Neural crest cell (in vitro differentiated cells): ENCODE results near the gene EMILIN3. TPM values are rescaled to one million over a fixed set of nuclear protein-coding genes. Genes with fewer than 3 reads are reported as not detected.

Experiments
- DNase-seq: peaks from one replicate; pipeline ENCODE4 v3.0.0; 2021; ENCODE audit warnings: low read depth, mixed read lengths, low spot score
- H3K27ac Mint-ChIP-seq: one replicate; pipeline ENCODE4 v1.8.0; 2021; ENCODE audit warnings: mild to moderate bottlenecking, mixed read lengths; ENCODE audit not compliant: unreplicated experiment
- H3K27me3 Mint-ChIP-seq: 2 replicates; pipeline ENCODE4 v1.8.0; 2021; ENCODE audit warnings: low read depth, mild to moderate bottlenecking, mixed read lengths
- H3K36me3 Mint-ChIP-seq: 2 replicates; pipeline ENCODE4 v1.8.0; 2021; ENCODE audit warnings: low read depth, mild to moderate bottlenecking, mixed read lengths
- H3K4me1 Mint-ChIP-seq: 2 replicates; pipeline ENCODE4 v1.8.0; 2021; ENCODE audit warnings: mixed read lengths
- H3K4me3 Mint-ChIP-seq: one replicate; pipeline ENCODE4 v1.8.0; 2021; ENCODE audit warnings: mild to moderate bottlenecking, mixed read lengths
- H3K9me3 Mint-ChIP-seq: 2 replicates; pipeline ENCODE4 v1.8.0; 2021; ENCODE audit warnings: mixed read lengths
- total RNA-seq: library from RNA; stranded (reverse); gene quantifications from 2 replicates; pipeline ENCODE4 v1.2.1, GENCODE V29; 2021
- TF ChIP-seq, protein P1 (sequence below): fragments of 200-600 bp; sonication (generic); conservative IDR thresholded peaks from 2 replicates; pipeline ENCODE4 v1.5.0; 2021; ENCODE audit warnings: antibody characterized with exemption, mild to moderate bottlenecking

The EMILIN3 gene
- total RNA-seq, 1 donor from 2014 or later, result 6.9 TPM

DNA sequence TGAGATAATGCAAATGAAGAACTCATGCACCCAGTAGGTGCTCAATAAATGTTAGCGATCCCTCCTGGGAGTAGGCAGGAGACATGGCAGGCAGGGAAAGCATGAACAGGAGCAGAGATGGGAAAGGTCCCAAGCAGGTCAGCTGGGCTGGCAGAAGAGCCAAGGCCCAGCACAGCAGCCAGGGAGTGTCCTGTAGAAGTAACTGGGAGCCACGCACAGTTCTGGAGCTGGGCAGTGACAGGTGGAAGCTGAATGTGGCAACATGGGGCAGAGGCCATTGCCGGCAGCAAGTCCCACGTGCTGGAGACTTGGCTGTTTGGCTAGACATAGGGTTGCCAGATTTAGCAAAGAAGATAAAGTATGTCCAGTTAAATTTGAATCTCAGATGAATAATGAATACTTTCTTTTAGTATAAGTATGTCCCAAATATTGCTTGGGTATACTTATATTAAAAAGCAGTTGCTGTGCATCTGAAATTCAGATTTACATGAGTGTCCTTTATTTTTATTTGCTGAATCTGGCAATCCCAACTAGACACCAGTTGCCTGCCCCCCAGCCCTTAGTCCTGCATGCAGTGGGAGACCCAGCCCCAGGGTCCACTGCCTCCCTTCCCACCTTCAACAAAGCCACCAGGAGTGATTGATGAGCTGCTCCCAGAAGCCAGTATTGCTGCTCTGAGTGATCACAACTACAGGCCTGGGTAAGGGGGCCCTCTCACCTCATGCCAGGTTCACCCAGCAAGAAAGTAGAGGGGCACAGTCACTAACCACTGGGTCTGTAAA is 29.7 kb downstream of the EMILIN3 start:
- Mint-ChIP-seq H3K36me3 (no peaks in the 10 kb centered on the region), H3K27me3 (peaks cover 6% of the 10 kb centered on the region), H3K4me3 (no peak overlapping the region), H3K4me1 (peaks cover 11% of the 10 kb centered on the region), H3K9me3 (no peaks in the 10 kb centered on the region), H3K27ac (no peak overlapping the region)
- DNase-seq, result no peak
- TF ChIP-seq, protein P1, sequence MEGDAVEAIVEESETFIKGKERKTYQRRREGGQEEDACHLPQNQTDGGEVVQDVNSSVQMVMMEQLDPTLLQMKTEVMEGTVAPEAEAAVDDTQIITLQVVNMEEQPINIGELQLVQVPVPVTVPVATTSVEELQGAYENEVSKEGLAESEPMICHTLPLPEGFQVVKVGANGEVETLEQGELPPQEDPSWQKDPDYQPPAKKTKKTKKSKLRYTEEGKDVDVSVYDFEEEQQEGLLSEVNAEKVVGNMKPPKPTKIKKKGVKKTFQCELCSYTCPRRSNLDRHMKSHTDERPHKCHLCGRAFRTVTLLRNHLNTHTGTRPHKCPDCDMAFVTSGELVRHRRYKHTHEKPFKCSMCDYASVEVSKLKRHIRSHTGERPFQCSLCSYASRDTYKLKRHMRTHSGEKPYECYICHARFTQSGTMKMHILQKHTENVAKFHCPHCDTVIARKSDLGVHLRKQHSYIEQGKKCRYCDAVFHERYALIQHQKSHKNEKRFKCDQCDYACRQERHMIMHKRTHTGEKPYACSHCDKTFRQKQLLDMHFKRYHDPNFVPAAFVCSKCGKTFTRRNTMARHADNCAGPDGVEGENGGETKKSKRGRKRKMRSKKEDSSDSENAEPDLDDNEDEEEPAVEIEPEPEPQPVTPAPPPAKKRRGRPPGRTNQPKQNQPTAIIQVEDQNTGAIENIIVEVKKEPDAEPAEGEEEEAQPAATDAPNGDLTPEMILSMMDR, result no peak

DNA sequence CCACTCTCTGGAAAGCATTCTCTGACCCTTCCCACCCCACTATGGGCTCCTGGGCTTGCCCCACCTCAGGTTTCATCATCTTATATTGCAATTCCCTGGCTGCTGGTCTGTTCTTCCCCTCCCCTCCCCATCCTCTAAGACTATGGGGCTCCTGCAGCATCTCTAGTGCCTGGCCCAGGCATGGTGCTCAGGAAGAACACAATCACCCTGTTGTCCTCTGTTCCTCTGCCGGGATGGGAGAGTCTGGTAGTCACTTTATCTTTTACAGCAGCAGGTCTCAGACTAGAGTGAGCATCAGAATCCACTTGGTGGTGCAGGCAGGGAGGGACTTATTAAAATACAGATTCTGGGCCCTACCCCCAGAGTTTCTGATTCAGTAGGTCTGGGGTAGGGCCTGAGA is 31.0 kb downstream of the EMILIN3 start:
- Mint-ChIP-seq H3K4me1 (peaks cover 11% of the 10 kb centered on the region), H3K9me3 (no peaks in the 10 kb centered on the region), H3K4me3 (no peak overlapping the region), H3K36me3 (no peaks in the 10 kb centered on the region), H3K27ac (no peak overlapping the region), H3K27me3 (peaks cover 6% of the 10 kb centered on the region)
- no peak for DNase-seq
- TF ChIP-seq, protein P1, result no peak

DNA sequence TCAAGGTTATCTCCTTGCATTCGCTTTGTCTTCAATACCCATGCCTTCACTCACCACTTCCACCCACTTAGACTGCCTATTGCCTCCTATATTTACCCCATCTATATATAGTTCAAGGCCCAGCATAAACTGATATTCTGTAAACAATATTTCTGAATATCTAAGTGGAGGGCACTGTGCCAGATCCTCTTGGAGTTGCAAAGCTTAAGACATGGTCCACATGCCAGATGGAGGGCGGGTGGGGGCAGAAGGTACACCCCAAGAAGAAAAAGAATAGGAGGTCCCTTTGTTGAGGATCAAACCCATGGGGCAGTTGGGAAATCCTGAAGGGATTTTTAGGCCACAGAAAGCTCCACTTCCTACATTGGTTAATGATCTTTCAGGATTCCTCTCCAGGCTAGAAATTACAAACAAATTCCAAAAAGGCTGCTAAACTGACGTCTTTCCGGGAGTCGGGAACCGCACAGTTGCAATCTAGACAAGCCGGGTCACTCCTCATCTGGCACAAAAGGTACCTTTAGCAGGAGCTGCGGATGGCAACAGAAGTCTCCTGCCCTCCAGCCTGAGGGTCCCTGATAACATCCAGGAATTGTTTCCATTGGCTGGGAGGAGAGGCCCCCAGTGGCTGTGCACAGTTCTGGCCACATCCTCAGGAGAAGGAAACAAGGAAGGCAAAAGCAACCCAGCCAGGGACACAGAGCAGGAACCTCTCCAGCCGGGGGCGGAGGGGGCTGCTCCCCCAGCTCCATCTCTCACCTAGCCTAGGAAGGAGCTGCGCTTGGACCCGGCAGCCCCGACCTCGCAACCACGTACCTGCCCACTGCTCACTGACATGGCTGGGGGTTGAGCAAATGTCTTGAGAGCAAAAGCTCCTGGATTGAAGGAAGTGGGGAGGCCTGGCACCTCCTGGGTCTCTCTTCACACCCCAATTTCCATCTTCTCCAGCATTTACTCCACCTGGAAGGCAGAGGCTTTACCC is 31.9 kb downstream of the EMILIN3 start:
- Mint-ChIP-seq H3K9me3 (no peaks in the 10 kb centered on the region), H3K36me3 (no peaks in the 10 kb centered on the region), H3K4me3 (no peak overlapping the region), H3K4me1 (peaks cover 3% of the 10 kb centered on the region), H3K27ac (no peak overlapping the region), H3K27me3 (peaks cover 2% of the 10 kb centered on the region)
- DNase-seq, result no peak
- TF ChIP-seq, protein P1, result no peak

DNA sequence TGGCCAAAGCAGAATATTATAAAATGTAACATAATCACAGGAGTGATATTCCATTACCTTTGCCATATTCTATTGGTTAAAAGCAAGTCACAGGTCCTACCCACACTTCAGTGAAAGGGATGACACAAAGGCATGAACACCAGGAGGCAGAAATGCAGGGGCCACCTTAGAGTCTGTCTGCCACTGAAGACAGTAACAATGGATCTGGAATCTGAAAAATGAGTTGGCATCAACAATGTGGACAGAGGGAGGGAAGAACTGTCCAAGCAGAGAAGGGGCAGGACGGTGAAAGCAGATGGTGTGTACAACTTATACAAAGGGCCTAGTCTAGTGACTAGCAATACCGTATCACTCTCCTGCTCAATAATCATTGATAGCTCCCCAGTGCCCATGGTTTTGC is 32.6 kb downstream of the EMILIN3 start:
- H3K9me3 Mint-ChIP-seq, result no peaks in the 10 kb centered on the region
- DNase-seq, result no peak
- H3K4me3 Mint-ChIP-seq, result no peak overlapping the region
- H3K27me3 Mint-ChIP-seq, result no peaks in the 10 kb centered on the region
- no peaks in the 10 kb centered on the region for H3K36me3 Mint-ChIP-seq
- H3K27ac Mint-ChIP-seq, result no peak overlapping the region
- no peaks in the 10 kb centered on the region for H3K4me1 Mint-ChIP-seq
- TF ChIP-seq, protein P1, result no peak

DNA sequence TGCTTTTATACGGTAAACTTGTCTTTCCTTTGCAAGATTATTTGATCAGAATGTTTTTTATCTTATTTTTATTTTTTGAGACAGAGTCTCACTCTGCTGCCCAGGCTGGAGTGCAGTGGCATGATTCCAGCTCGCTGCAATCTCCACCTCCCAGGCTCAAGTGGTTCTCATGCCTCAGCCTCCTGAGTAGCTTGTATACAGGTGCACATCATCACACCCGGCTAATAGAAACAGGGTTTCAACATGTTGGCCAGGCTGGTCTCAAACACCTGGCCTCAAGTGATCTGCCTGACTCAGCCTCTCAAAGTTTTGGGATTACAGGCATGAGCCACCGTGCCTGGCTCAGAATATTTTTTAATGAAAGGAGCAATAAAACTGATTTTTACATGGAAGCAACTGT is 34.9 kb downstream of the EMILIN3 start:
- peaks cover 6% of the 10 kb centered on the region for H3K4me1 Mint-ChIP-seq
- no peaks in the 10 kb centered on the region for H3K36me3 Mint-ChIP-seq
- TF ChIP-seq, protein P1, result no peak
- H3K9me3 Mint-ChIP-seq, result no peaks in the 10 kb centered on the region
- no peak for DNase-seq
- no peak overlapping the region for H3K27ac Mint-ChIP-seq
- H3K4me3 Mint-ChIP-seq, result no peak overlapping the region
- H3K27me3 Mint-ChIP-seq, result no peaks in the 10 kb centered on the region
